PC-9 (cell line): Measurements from ENCODE around the gene TSC22D2. TPM values are rescaled to one million over a fixed set of nuclear protein-coding genes. Genes with fewer than 3 reads are reported as not detected.
A peak's percentile ranks its signal among the peaks of the same experiment; 100 is the strongest.

Source experiments
- BruUV-seq: library from RNA; stranded (reverse); fragments of 400-500 nt; replicated peaks from 2 replicates; lab custom pipeline; 2021; lab: Mats Ljungman, UMichigan
- CTCF ChIA-PET: fragments of 300-600 bp; sonication (Branson Sonifier 250); formaldehyde crosslinking; loops from one replicate; lab custom pipeline; 2022; ENCODE audit warnings: antibody characterized with exemption; lab: Charles Lee
- POLR2A ChIA-PET: fragments of 300-600 bp; sonication (Branson Sonifier 250); formaldehyde crosslinking; loops from one replicate; lab custom pipeline; 2022; ENCODE audit warnings: antibody characterized with exemption; ENCODE audit not compliant: unreplicated experiment; lab: Charles Lee
- DNase-seq, 2 experiments: peaks; one replicate each; pipeline versions ENCODE4 v3.0.0 to v3.0.0-alpha.2; 2015 to 2022; ENCODE audit warnings: mixed read lengths in 1 of 2
- H2AFZ ChIP-seq: fragments of 200-600 bp; sonication (generic); 2 replicates; pipeline ENCODE4 v1.8.1; 2017; ENCODE audit warnings: antibody characterized with exemption
- H3F3A ChIP-seq: fragments of 200-600 bp; sonication (generic); 2 replicates; pipeline ENCODE4 v1.8.1; 2017; ENCODE audit warnings: antibody characterized with exemption, mild to moderate bottlenecking, low read depth; ENCODE audit not compliant: insufficient read depth
- H3K27ac ChIP-seq: fragments of 200-600 bp; sonication (generic); 2 replicates; pipeline ENCODE4 v1.6.1; 2016; ENCODE audit warnings: mixed run types
- H3K27me3 ChIP-seq: fragments of 200-600 bp; sonication (generic); 2 replicates; pipeline ENCODE4 v1.6.1; 2016; ENCODE audit warnings: low read depth, mixed run types; ENCODE audit not compliant: insufficient read depth
- H3K36me3 ChIP-seq: fragments of 200-600 bp; sonication (generic); 2 replicates; pipeline ENCODE4 v1.6.1; 2016; ENCODE audit warnings: low read depth, mixed run types
- H3K4me1 ChIP-seq: fragments of 200-600 bp; sonication (generic); replicated peaks from 2 replicates; pipeline ENCODE4 v1.6.1; 2016; ENCODE audit warnings: mixed run types; ENCODE audit not compliant: insufficient read depth
- H3K4me2 ChIP-seq: fragments of 200-600 bp; sonication (generic); 2 replicates; pipeline ENCODE4 v1.6.1; 2017; ENCODE audit warnings: mixed run types
- H3K4me3 ChIP-seq: fragments of 200-600 bp; sonication (generic); 2 replicates; pipeline ENCODE4 v1.6.1; 2016; ENCODE audit warnings: mixed run types
- H3K79me2 ChIP-seq: fragments of 200-600 bp; sonication (generic); 2 replicates; pipeline ENCODE4 v1.6.1; 2017; ENCODE audit warnings: low read depth, mixed run types
- H3K9me2 ChIP-seq: fragments of 200-600 bp; sonication (generic); 2 replicates; pipeline ENCODE4 v1.8.1; 2017; ENCODE audit warnings: mild to moderate bottlenecking; ENCODE audit not compliant: insufficient read depth
- H3K9me3 ChIP-seq: fragments of 200-600 bp; sonication (generic); 2 replicates; pipeline ENCODE4 v1.8.1; 2016; ENCODE audit warnings: low read depth; ENCODE audit not compliant: insufficient read depth
- H4K20me1 ChIP-seq: fragments of 200-600 bp; sonication (generic); 2 replicates; pipeline ENCODE4 v1.8.1; 2017; ENCODE audit not compliant: insufficient read depth
- EZH2 ChIP-seq: fragments of 200-600 bp; sonication (generic); IDR thresholded peaks from 2 replicates; pipeline ENCODE4 v1.8.0; 2017; ENCODE audit warnings: antibody characterized with exemption, low read depth
- intact Hi-C: fragments of 100-400 bp; cut with micrococcal nuclease; formaldehyde crosslinking; loops from one replicate; pipeline ENCODE4 v1.10.0; 2022; ENCODE audit not compliant: unreplicated experiment
- total RNA-seq: library from RNA; stranded (reverse); gene quantifications from 2 replicates; pipeline ENCODE4 v1.2.3, GENCODE V29; 2021
- TF ChIP-seq, protein P1 (sequence below): fragments of 200-600 bp; sonication (generic); conservative IDR thresholded peaks from 2 replicates; pipeline ENCODE4 v1.6.1; 2017; ENCODE audit warnings: mixed run types, antibody characterized with exemption, mild to moderate bottlenecking, moderate library complexity

The TSC22D2 gene
- total RNA-seq, 1 experiment from 2014 or later: 32.0 TPM

DNA sequence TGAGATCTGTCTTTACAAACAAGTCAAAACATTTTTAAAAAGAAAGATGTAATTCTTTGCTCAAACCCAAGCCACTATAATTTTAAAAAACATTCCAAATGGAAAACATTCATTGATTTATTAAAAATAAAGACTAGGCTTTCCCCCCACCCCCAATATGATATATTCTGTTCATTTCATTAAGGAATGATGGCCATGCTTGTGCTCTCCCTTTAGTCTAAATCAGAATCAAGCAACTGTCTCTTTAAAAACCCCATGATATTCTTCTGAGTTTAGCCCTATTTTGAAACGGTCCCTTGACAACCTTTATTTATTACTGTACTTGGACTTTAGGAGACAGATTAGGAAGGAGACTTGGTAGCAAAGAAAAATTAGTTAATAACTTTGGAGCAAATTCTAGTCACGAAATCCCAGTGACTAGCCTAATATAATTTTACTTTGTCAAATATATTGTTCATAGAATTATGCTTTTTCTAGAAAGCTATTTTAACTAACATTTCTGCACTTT, 38.4 kb downstream of the TSC22D2 start:
- Histone ChIP-seq H3K27ac (peak overlapping the region; percentile 55), H3F3A (peaks cover 45% of the 10 kb centered on the region), H3K4me2 (no peak overlapping the region), H3K4me1 (peaks cover 52% of the 10 kb centered on the region), H4K20me1 (peaks cover 4% of the 10 kb centered on the region; the same call in 1 of the 2 replicates), H3K79me2 (peaks cover 95% of the 10 kb centered on the region), H3K9me2 (no peaks in the 10 kb centered on the region), H2AFZ (no peak overlapping the region), H3K36me3 (peaks cover 35% of the 10 kb centered on the region; the same call in 1 of the 2 replicates), H3K27me3 (no peaks in the 10 kb centered on the region), H3K4me3 (no peak overlapping the region), H3K9me3 (no peaks in the 10 kb centered on the region)
- ChIA-PET CTCF (no interaction called here), POLR2A (no interaction called here)
- no TSS peak for BruUV-seq
- DNase-seq: no peak
- intact Hi-C loops: loop anchor here (2.0 kb wide), 1 partner anchor 32 kb away; no protein-coding TSS in a partner anchor
- TF ChIP-seq, protein P1, sequence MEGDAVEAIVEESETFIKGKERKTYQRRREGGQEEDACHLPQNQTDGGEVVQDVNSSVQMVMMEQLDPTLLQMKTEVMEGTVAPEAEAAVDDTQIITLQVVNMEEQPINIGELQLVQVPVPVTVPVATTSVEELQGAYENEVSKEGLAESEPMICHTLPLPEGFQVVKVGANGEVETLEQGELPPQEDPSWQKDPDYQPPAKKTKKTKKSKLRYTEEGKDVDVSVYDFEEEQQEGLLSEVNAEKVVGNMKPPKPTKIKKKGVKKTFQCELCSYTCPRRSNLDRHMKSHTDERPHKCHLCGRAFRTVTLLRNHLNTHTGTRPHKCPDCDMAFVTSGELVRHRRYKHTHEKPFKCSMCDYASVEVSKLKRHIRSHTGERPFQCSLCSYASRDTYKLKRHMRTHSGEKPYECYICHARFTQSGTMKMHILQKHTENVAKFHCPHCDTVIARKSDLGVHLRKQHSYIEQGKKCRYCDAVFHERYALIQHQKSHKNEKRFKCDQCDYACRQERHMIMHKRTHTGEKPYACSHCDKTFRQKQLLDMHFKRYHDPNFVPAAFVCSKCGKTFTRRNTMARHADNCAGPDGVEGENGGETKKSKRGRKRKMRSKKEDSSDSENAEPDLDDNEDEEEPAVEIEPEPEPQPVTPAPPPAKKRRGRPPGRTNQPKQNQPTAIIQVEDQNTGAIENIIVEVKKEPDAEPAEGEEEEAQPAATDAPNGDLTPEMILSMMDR: no peak
- no peak for TF ChIP-seq EZH2

DNA sequence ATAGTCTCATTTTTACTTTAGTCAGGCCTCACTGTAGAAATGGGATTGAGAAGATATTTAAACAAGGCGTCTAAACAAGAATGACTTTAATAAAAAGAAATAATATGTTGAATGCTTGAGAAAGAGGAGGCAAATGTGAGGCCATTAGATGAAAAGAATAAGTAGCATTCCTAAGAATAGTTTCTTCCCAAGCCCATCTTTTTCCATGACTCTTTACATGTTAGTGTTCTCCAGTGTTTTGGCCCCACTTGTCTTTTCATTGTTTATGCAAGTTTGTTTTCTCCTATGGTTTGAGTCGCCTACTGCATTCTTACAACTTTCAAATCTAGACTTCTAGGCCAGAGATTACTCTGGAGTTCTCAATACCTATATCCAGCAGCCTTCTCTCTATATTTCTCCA, 39.0 kb downstream of the TSC22D2 start:
- ChIA-PET CTCF (no interaction called here), POLR2A (no interaction called here)
- BruUV-seq: no TSS peak
- Histone ChIP-seq H3K4me3 (no peak overlapping the region), H3K4me1 (peaks cover 52% of the 10 kb centered on the region), H3K9me3 (no peaks in the 10 kb centered on the region), H3F3A (peaks cover 45% of the 10 kb centered on the region), H3K9me2 (no peaks in the 10 kb centered on the region), H4K20me1 (peaks cover 4% of the 10 kb centered on the region; the same call in 1 of the 2 replicates), H3K27me3 (no peaks in the 10 kb centered on the region), H3K27ac (peak overlapping the region; percentile 55), H2AFZ (no peak overlapping the region), H3K79me2 (peaks cover 95% of the 10 kb centered on the region), H3K4me2 (peak overlapping the region; percentile 42), H3K36me3 (peaks cover 33% of the 10 kb centered on the region; the same call in 1 of the 2 replicates)
- intact Hi-C loops: loop anchor here (1.0 to 2.0 kb wide), 2 partner anchors 22 to 32 kb away; no protein-coding TSS in a partner anchor
- TF ChIP-seq EZH2: no peak
- TF ChIP-seq, protein P1: no peak
- DNase-seq: no peak

DNA sequence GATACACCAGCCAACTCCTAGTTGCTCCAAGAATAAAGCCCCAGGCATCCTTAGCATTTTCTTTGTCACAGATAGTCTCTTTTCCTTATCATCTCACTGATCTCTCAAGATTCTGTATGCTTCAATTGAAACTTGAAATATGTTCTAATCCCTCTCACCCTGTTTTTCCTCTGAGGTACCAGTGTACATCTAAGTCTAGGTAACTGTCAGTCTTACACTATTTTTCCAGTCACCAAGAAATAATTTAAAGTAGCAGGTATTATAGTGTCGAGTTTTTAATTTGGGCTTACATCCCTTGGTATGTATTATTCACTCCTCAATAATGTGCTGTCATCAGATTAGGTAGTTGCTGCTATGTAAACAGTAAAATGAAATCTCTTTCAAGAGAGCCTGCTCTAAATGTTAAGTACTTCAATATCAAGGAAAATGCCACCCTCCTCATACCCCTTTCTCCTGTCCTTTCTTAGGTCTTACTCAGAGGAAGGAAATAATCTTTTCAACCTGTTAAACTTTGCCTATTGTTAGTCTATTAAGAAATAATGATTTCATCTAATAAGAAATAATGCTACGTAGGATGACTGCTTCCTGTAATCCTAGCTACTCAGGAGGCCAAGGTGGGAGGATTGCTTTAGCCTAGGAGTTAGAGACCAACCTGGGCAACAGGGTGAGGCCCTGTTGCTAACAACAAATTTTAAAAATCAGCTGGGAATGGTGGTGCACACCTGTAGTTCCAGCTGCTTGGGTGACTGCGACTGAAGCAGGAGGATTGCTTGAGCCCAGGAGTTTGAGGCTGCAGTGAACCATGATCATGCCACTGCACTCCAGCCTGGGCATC, 39.8 kb downstream of the TSC22D2 start:
- H3K4me1 ChIP-seq: peaks cover 52% of the 10 kb centered on the region
- H3F3A ChIP-seq: peaks cover 45% of the 10 kb centered on the region
- H3K36me3 ChIP-seq: peaks cover 27% of the 10 kb centered on the region; the same call in 1 of the 2 replicates
- H3K79me2 ChIP-seq: peaks cover 94% of the 10 kb centered on the region
- H2AFZ ChIP-seq: no peak overlapping the region
- H4K20me1 ChIP-seq: peaks cover 4% of the 10 kb centered on the region; the same call in 1 of the 2 replicates
- no peak for TF ChIP-seq EZH2
- TF ChIP-seq, protein P1: no peak
- no peak overlapping the region for H3K4me3 ChIP-seq
- CTCF ChIA-PET: no interaction called here
- POLR2A ChIA-PET: no interaction called here
- H3K27ac ChIP-seq: peak overlapping the region; percentile 55
- H3K9me3 ChIP-seq: no peaks in the 10 kb centered on the region
- intact Hi-C loops: loop anchor here (1.0 to 2.0 kb wide), 3 partner anchors 21 to 33 kb away; no protein-coding TSS in a partner anchor
- no peaks in the 10 kb centered on the region for H3K27me3 ChIP-seq
- no TSS peak for BruUV-seq
- H3K4me2 ChIP-seq: peak overlapping the region; percentile 42
- DNase-seq: peak in 1 of 2 experiments; percentile 86
- no peaks in the 10 kb centered on the region for H3K9me2 ChIP-seq
